SK-N-MC (cell line): Measurements from ENCODE around the gene EPHA4.

Source experiments
- EZH2 ChIP-seq: fragments of 200-600 bp; sonication (generic); IDR thresholded peaks from one replicate; pipeline ENCODE4 v1.6.1; 2017; ENCODE audit warnings: antibody characterized with exemption
- POLR2AphosphoS5 ChIP-seq: IDR thresholded peaks from 2 replicates; pipeline ENCODE4 v1.6.1; 2012; ENCODE audit warnings: mild to moderate bottlenecking, low read depth, low read length, borderline replicate concordance

DNA sequence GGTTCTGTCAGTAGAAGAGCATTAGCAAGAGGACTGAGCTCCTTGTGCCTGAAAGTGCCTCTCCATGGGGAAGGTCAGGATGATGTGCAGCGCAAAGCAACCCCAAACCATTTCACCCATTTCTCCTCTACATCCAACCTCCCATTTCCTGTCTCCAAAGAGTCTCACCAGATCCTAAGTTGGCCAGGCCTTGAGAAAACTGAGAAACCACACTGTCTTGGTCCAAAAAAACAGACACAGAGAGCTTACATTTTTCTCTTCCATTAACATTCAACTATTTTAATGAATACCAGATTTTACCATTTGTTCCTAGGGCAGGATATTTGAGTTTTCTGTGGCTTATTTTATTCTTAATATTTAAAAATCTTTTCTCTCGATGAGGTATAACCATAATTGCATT is 195.0 kb downstream of the EPHA4 start:
- TF ChIP-seq EZH2 (no peak), POLR2AphosphoS5 (no peak)
